Liver (tissue), 9 donors: ENCODE measurements around the gene FMN1. TPM values are rescaled to one million over a fixed set of nuclear protein-coding genes. Genes with fewer than 3 reads are reported as not detected.

Experiments used
- DNase-seq: peaks from one replicate; pipeline ENCODE4 v3.0.0-alpha.2; 2017; ENCODE audit warnings: low spot score
- H3K27ac ChIP-seq, 2 donors: one replicate each; pipeline ENCODE4 v1.7.0; 2013; ENCODE audit warnings: inconsistent platforms in 2 of 2, low read length in 2 of 2, control low read depth in 1 of 2, low read depth in 1 of 2, mild to moderate bottlenecking in 1 of 2
- H3K27me3 ChIP-seq, 4 donors: one replicate each; pipeline versions ENCODE4 v1.6.1 to v1.7.0; 2013; ENCODE audit warnings: low read length in 3 of 4, inconsistent platforms in 1 of 4, mild to moderate bottlenecking in 1 of 4, moderate library complexity in 1 of 4; ENCODE audit not compliant: control insufficient read depth in 4 of 4, insufficient read depth in 4 of 4
- H3K36me3 ChIP-seq, 4 donors: one replicate each; pipeline versions ENCODE4 v1.6.1 to v1.7.0; 2013; ENCODE audit warnings: low read length in 3 of 4, mild to moderate bottlenecking in 3 of 4, low read depth in 1 of 4, moderate library complexity in 1 of 4; ENCODE audit not compliant: control insufficient read depth in 4 of 4, insufficient read depth in 3 of 4
- H3K4me1 ChIP-seq, 4 donors: one replicate each; pipeline versions ENCODE4 v1.6.1 to v1.7.0; 2013; ENCODE audit warnings: low read length in 3 of 4, mild to moderate bottlenecking in 3 of 4, moderate library complexity in 1 of 4; ENCODE audit not compliant: control insufficient read depth in 4 of 4, insufficient read depth in 4 of 4
- H3K4me3 ChIP-seq, 3 donors: one replicate each; pipeline versions ENCODE4 v1.6.1 to v1.7.0; 2013; ENCODE audit warnings: low read length in 3 of 3, control low read depth in 1 of 3, low read depth in 1 of 3, mild to moderate bottlenecking in 1 of 3
- H3K9ac ChIP-seq, 2 donors: one replicate each; pipeline ENCODE4 v1.7.0; 2013; ENCODE audit warnings: low read length in 2 of 2, mild to moderate bottlenecking in 2 of 2, moderate library complexity in 2 of 2, control low read depth in 1 of 2, low read depth in 1 of 2
- H3K9me3 ChIP-seq, 4 donors: one replicate each; pipeline versions ENCODE4 v1.6.1 to v1.7.0; 2013; ENCODE audit warnings: low read length in 3 of 4; ENCODE audit not compliant: control insufficient read depth in 4 of 4
- EGR1 ChIP-seq, 2 donors: IDR thresholded peaks; 2 replicates each; pipeline ENCODE4 v1.6.1; 2016 to 2018; ENCODE audit warnings: antibody characterized with exemption in 2 of 2, low read depth in 2 of 2
- FOXA1 ChIP-seq: IDR thresholded peaks from 2 replicates; pipeline ENCODE4 v1.6.1; 2016; ENCODE audit warnings: antibody characterized with exemption
- GABPA ChIP-seq, 2 donors: IDR thresholded peaks in 1 of 2; conservative IDR thresholded peaks in 1 of 2; 2 replicates each; pipeline ENCODE4 v1.6.1; 2016; ENCODE audit warnings: antibody characterized with exemption in 2 of 2, mild to moderate bottlenecking in 1 of 2, moderate library complexity in 1 of 2
- HNF4A ChIP-seq, 2 donors: conservative IDR thresholded peaks; 2 replicates each; pipeline ENCODE4 v1.6.1; 2016; ENCODE audit warnings: antibody characterized with exemption in 2 of 2, mild to moderate bottlenecking in 2 of 2
- HNF4G ChIP-seq: IDR thresholded peaks from 2 replicates; pipeline ENCODE4 v1.6.1; 2016; ENCODE audit warnings: antibody characterized with exemption
- JUND ChIP-seq, 2 donors: IDR thresholded peaks; 2 replicates each; pipeline ENCODE4 v1.6.1; 2016; ENCODE audit warnings: antibody characterized with exemption in 2 of 2
- NR2F2 ChIP-seq: IDR thresholded peaks from 2 replicates; pipeline ENCODE4 v1.6.1; 2016; ENCODE audit warnings: antibody characterized with exemption
- RAD21 ChIP-seq, 2 donors: IDR thresholded peaks; 2 replicates each; pipeline ENCODE4 v1.6.1; 2016; ENCODE audit warnings: antibody characterized with exemption in 2 of 2, mild to moderate bottlenecking in 2 of 2
- RXRA ChIP-seq, 2 donors: IDR thresholded peaks; 2 replicates each; pipeline ENCODE4 v1.6.1; 2017 to 2018; ENCODE audit warnings: antibody characterized with exemption in 2 of 2, mild to moderate bottlenecking in 1 of 2
- SP1 ChIP-seq: IDR thresholded peaks from 2 replicates; pipeline ENCODE4 v1.6.1; 2018; ENCODE audit warnings: antibody characterized with exemption, mild to moderate bottlenecking
- TAF1 ChIP-seq: conservative IDR thresholded peaks from 2 replicates; pipeline ENCODE4 v1.6.1; 2016; ENCODE audit warnings: antibody characterized with exemption, mild to moderate bottlenecking
- YY1 ChIP-seq: IDR thresholded peaks from 2 replicates; pipeline ENCODE4 v1.6.1; 2016; ENCODE audit warnings: antibody characterized with exemption, mild to moderate bottlenecking
- WGBS: extraction: QIAGEN DNeasy Blood & Tissue Kit; methylation state at CpG from one replicate; pipeline ENCODE4 v1.1.7; 2013; 5-methylcytosine and 5-hydroxymethylcytosine counted together
- polyA plus RNA-seq, 2 donors: library from polyadenylated mRNA; stranded (reverse) in 1 of 2; unstranded in 1 of 2; fragments of 200-250 nt in 1 of 2; fragments of >200 nt in 1 of 2; fragmentation: Nextera tagmentation in 1 of 2; extraction: Ambion mirVana in 1 of 2; gene quantifications; one replicate each; pipeline versions ENCODE4 v1.2.1 to v1.2.3, GENCODE V29; 2013 to 2015
- total RNA-seq, 2 donors: library from RNA; depleted of rRNA; stranded (reverse); fragments of >200 nt; gene quantifications; one replicate each; pipeline ENCODE4 v1.2.3, GENCODE V29; 2014
- TF ChIP-seq, protein P1 (sequence below): IDR thresholded peaks from 2 replicates; pipeline ENCODE4 v1.6.1; 2016; ENCODE audit warnings: antibody characterized with exemption
- TF ChIP-seq, protein P2 (sequence below): IDR thresholded peaks from 2 replicates; pipeline ENCODE4 v1.6.1; 2016; ENCODE audit warnings: antibody characterized with exemption
- TF ChIP-seq, protein P3 (sequence below): IDR thresholded peaks from 2 replicates; pipeline ENCODE4 v1.6.1; 2016; ENCODE audit warnings: antibody characterized with exemption
- TF ChIP-seq, protein P4 (sequence below): fragments of 150-350 bp; IDR thresholded peaks from 2 replicates; pipeline ENCODE4 v1.5.1; 2017; ENCODE audit warnings: improper control_type of control experiment, low read depth, low read length; ENCODE audit not compliant: missing input control
- TF ChIP-seq, protein P5 (sequence below): IDR thresholded peaks from 2 replicates; pipeline ENCODE4 v1.6.1; 2016; ENCODE audit warnings: antibody characterized with exemption, mild to moderate bottlenecking
- donor health status: healthy.
- donor health status: healthy.
- donor health status: healthy.
- donor health status: healthy.
- donor health status: healthy.

FMN1 gene
- total and polyA plus RNA-seq, 4 donors = 0.21 to 5.4 (median 0.53) TPM

DNA sequence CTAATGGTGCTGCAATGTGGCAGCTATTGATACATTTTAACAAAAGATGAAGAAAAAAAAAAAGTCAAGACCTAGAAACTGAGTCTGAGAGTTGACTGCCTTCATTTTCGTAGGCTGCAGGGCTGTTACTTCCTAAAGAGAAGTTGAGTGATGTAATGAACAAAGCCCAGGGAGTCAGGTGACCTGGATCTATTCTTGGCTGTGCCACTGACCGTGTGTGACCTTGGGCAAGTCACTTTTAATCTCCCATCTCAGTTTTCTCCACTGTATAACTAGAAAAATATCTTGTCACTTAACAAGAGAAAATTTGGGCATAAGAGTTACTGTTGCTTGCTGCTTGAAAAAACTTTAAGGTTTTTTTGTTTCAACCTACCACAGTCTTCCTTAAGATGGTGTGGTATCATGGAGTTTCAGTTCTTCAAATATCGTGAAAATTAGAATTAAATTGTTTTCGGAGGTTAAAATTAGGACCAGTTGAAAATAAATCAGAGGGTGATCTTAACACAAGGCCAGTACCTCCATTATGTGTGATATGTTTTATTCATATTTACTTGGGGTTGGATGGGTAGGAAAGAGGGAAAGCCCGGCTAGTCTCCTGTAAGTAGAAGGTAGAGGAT, 5.8 kb downstream of the FMN1 start:
- 72% methylated on average over 5 of the region's 5 CpGs for WGBS
- DNase-seq = no peak
- H3K4me1 ChIP-seq = no peaks in the 10 kb centered on the region
- H3K9ac ChIP-seq = no peak overlapping the region
- no peaks in the 10 kb centered on the region for H3K9me3 ChIP-seq
- no peak overlapping the region for H3K27ac ChIP-seq
- H3K36me3 ChIP-seq = no peaks in the 10 kb centered on the region
- no peak overlapping the region for H3K4me3 ChIP-seq
- H3K27me3 ChIP-seq = peaks cover 0 to 15% (median 5%) of the 10 kb centered on the region in 4 donors
- TF ChIP-seq RAD21 (IDR thresholded peaks at IDR 0.05) = no peak
- TF ChIP-seq HNF4A (conservative IDR thresholded peaks at IDR 0.05) = no peak
- TF ChIP-seq NR2F2 = no peak

DNA sequence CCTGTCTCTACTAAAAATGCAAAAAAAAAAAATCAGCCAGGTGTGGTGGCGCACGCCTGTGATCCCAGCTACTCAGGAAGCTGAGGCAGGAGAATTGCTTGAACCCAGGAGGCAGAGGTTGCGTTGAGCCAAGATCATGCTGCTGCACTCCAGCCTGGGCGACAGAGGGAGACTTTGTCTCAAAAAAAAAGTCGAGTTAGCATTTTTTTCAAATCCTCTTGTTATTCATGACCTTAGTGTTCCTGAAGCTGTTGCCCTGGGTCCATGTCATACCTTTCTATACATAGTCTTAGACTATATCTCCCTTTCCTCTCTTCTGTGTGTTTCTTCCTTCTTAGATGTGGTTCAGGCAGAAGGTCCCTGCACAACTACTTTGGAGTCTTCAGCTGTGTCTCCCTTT, 6.4 kb downstream of the FMN1 start:
- Histone ChIP-seq H3K27ac (no peak overlapping the region), H3K4me3 (no peak overlapping the region), H3K27me3 (peaks cover 0 to 15% (median 5%) of the 10 kb centered on the region in 4 donors), H3K9ac (no peak overlapping the region), H3K4me1 (no peaks in the 10 kb centered on the region), H3K36me3 (no peaks in the 10 kb centered on the region), H3K9me3 (no peaks in the 10 kb centered on the region)
- 73% methylated on average over 5 of the region's 5 CpGs for WGBS
- DNase-seq = no peak
- TF ChIP-seq, protein P1, sequence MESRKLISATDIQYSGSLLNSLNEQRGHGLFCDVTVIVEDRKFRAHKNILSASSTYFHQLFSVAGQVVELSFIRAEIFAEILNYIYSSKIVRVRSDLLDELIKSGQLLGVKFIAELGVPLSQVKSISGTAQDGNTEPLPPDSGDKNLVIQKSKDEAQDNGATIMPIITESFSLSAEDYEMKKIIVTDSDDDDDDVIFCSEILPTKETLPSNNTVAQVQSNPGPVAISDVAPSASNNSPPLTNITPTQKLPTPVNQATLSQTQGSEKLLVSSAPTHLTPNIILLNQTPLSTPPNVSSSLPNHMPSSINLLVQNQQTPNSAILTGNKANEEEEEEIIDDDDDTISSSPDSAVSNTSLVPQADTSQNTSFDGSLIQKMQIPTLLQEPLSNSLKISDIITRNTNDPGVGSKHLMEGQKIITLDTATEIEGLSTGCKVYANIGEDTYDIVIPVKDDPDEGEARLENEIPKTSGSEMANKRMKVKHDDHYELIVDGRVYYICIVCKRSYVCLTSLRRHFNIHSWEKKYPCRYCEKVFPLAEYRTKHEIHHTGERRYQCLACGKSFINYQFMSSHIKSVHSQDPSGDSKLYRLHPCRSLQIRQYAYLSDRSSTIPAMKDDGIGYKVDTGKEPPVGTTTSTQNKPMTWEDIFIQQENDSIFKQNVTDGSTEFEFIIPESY = no peak
- TF ChIP-seq JUND (IDR thresholded peaks at IDR 0.05) = no peak
- TF ChIP-seq RXRA (IDR thresholded peaks at IDR 0.05) = no peak
- TF ChIP-seq, protein P2, sequence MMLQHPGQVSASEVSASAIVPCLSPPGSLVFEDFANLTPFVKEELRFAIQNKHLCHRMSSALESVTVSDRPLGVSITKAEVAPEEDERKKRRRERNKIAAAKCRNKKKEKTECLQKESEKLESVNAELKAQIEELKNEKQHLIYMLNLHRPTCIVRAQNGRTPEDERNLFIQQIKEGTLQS = no peak
- TF ChIP-seq, protein P3, sequence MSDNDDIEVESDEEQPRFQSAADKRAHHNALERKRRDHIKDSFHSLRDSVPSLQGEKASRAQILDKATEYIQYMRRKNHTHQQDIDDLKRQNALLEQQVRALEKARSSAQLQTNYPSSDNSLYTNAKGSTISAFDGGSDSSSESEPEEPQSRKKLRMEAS = no peak
- no peak for TF ChIP-seq NR2F2
- TF ChIP-seq HNF4A (conservative IDR thresholded peaks at IDR 0.05) = no peak

DNA sequence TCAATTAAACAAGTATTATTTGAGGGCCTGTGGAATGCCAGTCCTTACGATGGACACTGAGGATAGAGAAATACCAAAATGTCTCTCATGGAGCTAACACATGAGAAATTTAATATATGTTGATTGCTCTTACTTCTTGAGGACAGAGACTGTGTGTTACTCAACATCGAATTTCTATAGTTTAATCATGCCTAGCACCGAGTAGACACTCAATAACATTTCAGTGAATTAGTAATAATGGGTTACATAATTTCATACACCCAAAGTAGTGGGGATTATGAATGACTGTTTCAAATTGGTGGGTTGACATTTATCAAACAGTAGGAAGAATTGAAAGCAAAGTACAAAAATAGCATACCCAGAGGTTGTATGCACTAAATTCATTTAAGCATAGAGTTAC, 11.2 kb downstream of the FMN1 start:
- Histone ChIP-seq H3K4me1 (no peaks in the 10 kb centered on the region), H3K9me3 (no peaks in the 10 kb centered on the region), H3K9ac (no peak overlapping the region), H3K36me3 (no peaks in the 10 kb centered on the region), H3K27ac (no peak overlapping the region), H3K27me3 (peaks cover 0 to 2% (median 0%) of the 10 kb centered on the region in 4 donors), H3K4me3 (no peak overlapping the region)
- no peak for DNase-seq
- 87% methylated on average over 3 of the region's 3 CpGs for WGBS
- TF ChIP-seq, protein P4, sequence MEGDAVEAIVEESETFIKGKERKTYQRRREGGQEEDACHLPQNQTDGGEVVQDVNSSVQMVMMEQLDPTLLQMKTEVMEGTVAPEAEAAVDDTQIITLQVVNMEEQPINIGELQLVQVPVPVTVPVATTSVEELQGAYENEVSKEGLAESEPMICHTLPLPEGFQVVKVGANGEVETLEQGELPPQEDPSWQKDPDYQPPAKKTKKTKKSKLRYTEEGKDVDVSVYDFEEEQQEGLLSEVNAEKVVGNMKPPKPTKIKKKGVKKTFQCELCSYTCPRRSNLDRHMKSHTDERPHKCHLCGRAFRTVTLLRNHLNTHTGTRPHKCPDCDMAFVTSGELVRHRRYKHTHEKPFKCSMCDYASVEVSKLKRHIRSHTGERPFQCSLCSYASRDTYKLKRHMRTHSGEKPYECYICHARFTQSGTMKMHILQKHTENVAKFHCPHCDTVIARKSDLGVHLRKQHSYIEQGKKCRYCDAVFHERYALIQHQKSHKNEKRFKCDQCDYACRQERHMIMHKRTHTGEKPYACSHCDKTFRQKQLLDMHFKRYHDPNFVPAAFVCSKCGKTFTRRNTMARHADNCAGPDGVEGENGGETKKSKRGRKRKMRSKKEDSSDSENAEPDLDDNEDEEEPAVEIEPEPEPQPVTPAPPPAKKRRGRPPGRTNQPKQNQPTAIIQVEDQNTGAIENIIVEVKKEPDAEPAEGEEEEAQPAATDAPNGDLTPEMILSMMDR = no peak
- TF ChIP-seq YY1 (no peak), RXRA (IDR thresholded peaks at IDR 0.05) (no peak), EGR1 (IDR thresholded peaks at IDR 0.05; ENCODE audit: low read depth in 2 of 2) (no peak), HNF4G (no peak), SP1 (no peak), HNF4A (conservative IDR thresholded peaks at IDR 0.05) (no peak), NR2F2 (no peak), JUND (IDR thresholded peaks at IDR 0.05) (no peak), GABPA (IDR thresholded peaks at IDR 0.05 in 1 of 2, conservative IDR thresholded peaks at IDR 0.05 in 1 of 2) (no peak), FOXA1 (no peak), TAF1 (no peak)
- TF ChIP-seq, protein P5, sequence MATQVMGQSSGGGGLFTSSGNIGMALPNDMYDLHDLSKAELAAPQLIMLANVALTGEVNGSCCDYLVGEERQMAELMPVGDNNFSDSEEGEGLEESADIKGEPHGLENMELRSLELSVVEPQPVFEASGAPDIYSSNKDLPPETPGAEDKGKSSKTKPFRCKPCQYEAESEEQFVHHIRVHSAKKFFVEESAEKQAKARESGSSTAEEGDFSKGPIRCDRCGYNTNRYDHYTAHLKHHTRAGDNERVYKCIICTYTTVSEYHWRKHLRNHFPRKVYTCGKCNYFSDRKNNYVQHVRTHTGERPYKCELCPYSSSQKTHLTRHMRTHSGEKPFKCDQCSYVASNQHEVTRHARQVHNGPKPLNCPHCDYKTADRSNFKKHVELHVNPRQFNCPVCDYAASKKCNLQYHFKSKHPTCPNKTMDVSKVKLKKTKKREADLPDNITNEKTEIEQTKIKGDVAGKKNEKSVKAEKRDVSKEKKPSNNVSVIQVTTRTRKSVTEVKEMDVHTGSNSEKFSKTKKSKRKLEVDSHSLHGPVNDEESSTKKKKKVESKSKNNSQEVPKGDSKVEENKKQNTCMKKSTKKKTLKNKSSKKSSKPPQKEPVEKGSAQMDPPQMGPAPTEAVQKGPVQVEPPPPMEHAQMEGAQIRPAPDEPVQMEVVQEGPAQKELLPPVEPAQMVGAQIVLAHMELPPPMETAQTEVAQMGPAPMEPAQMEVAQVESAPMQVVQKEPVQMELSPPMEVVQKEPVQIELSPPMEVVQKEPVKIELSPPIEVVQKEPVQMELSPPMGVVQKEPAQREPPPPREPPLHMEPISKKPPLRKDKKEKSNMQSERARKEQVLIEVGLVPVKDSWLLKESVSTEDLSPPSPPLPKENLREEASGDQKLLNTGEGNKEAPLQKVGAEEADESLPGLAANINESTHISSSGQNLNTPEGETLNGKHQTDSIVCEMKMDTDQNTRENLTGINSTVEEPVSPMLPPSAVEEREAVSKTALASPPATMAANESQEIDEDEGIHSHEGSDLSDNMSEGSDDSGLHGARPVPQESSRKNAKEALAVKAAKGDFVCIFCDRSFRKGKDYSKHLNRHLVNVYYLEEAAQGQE = no peak
- TF ChIP-seq, protein P1 = no peak
- TF ChIP-seq, protein P2 = no peak
